ENCODE results near the gene LYPD1.
A peak's percentile ranks its signal among the peaks of the same experiment; 100 is the strongest.

LYPD1 gene

DNA sequence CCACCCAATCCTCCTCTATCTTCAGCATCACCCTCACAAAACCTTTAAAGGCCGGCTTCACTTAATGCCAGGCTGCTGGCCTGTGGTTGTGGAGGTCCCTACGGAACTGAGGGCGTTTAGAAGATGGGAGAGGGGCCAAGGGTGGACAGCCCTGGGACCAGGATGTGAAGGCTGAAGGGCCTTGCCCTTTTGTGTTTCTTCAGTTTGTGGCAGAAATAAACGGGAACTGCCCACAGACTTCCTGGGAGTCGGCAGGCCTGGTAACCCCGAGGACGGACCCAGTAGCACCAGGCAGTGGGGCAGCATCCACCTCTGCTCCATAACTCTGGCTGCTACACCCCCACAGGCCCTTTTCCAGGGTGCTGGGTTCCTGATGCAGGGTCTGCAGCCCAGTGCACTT is 51.3 kb downstream of the LYPD1 start:
- Histone ChIP-seq H3K9ac (ENCODE audit: low read depth, low read length, poor library complexity) (no peak overlapping the region), H3K4me1 (ENCODE audit: control insufficient read depth in 2 of 2, insufficient read depth in 1 of 2, low read depth in 1 of 2, low read length in 2 of 2) (peaks cover 0 to 6% of the 10 kb centered on the region in 2 donors), H3K79me1 (ENCODE audit: low read depth, low read length) (no peaks in the 10 kb centered on the region), H3K18ac (ENCODE audit: low read length) (peak overlapping the region; percentile 35), H3K9me3 (replicated peaks in 1 of 2; ENCODE audit: control insufficient read depth in 2 of 2, insufficient read depth in 1 of 2, low read depth in 1 of 2, low read length in 2 of 2) (no peaks in the 10 kb centered on the region), H3K23ac (ENCODE audit: low read depth, low read length, poor library complexity) (no peak overlapping the region), H3K27ac (replicated peaks; ENCODE audit: low read length) (no peak overlapping the region), H2BK120ac (ENCODE audit: low read depth, low read length) (peak overlapping the region; percentile 34), H4K91ac (ENCODE audit: low read depth, low read length, poor library complexity) (no peak overlapping the region), H3K4ac (ENCODE audit: low read length) (no peak overlapping the region), H2BK5ac (ENCODE audit: low read length) (no peak overlapping the region), H2BK15ac (ENCODE audit: low read length) (peak overlapping the region; percentile 20), H3K27me3 (ENCODE audit: control insufficient read depth in 3 of 3, insufficient read depth in 3 of 3, low read depth in 1 of 3, low read length in 3 of 3) (no peaks in the 10 kb centered on the region), H3K4me3 (ENCODE audit: low read length in 2 of 2) (no peak overlapping the region), H3K36me3 (replicated peaks in 1 of 2; ENCODE audit: control insufficient read depth in 2 of 2, insufficient read depth in 2 of 2, low read length in 2 of 2) (no peaks in the 10 kb centered on the region), H2AFZ (ENCODE audit: low read length) (peak overlapping the region; percentile 40), H3K4me2 (ENCODE audit: insufficient read depth, low read length, poor library complexity, severe bottlenecking) (no peak overlapping the region), H2BK12ac (ENCODE audit: low read length) (no peak overlapping the region), H2AK5ac (ENCODE audit: low read depth, low read length) (peak overlapping the region; percentile 34), H4K8ac (ENCODE audit: low read depth, low read length) (no peak overlapping the region), H3K14ac (ENCODE audit: low read length) (no peak overlapping the region)
- no peak for DNase-seq (ENCODE audit: low spot score)
- WGBS, 2 donors (ENCODE audit: extremely low coverage in 2 of 2, insufficient read length in 2 of 2, insufficient replicate concordance in 1 of 2): no CpG with 5 or more reads among the region's 7 CpGs

GRCh38 chr2:132617989-132618388 is 52.0 kb downstream of the LYPD1 start:
- no peak overlapping the region for H4K91ac ChIP-seq (ENCODE audit: low read depth, low read length, poor library complexity)
- H2BK12ac ChIP-seq (ENCODE audit: low read length): no peak overlapping the region
- H3K9me3 ChIP-seq (replicated peaks in 1 of 2; ENCODE audit: control insufficient read depth in 2 of 2, insufficient read depth in 1 of 2, low read depth in 1 of 2, low read length in 2 of 2): no peaks in the 10 kb centered on the region
- no peak overlapping the region for H2BK120ac ChIP-seq (ENCODE audit: low read depth, low read length)
- H3K4me2 ChIP-seq (ENCODE audit: insufficient read depth, low read length, poor library complexity, severe bottlenecking): no peak overlapping the region
- H3K27ac ChIP-seq (replicated peaks; ENCODE audit: low read length): no peak overlapping the region
- no peak overlapping the region for H4K8ac ChIP-seq (ENCODE audit: low read depth, low read length)
- no peak overlapping the region for H3K4ac ChIP-seq (ENCODE audit: low read length)
- peaks cover 0 to 6% of the 10 kb centered on the region in 2 donors for H3K4me1 ChIP-seq (ENCODE audit: control insufficient read depth in 2 of 2, insufficient read depth in 1 of 2, low read depth in 1 of 2, low read length in 2 of 2)
- H3K18ac ChIP-seq (ENCODE audit: low read length): no peak overlapping the region
- H2AK5ac ChIP-seq (ENCODE audit: low read depth, low read length): no peak overlapping the region
- no peak overlapping the region for H3K9ac ChIP-seq (ENCODE audit: low read depth, low read length, poor library complexity)
- H3K27me3 ChIP-seq (ENCODE audit: control insufficient read depth in 3 of 3, insufficient read depth in 3 of 3, low read depth in 1 of 3, low read length in 3 of 3): no peaks in the 10 kb centered on the region
- no peak overlapping the region for H2BK5ac ChIP-seq (ENCODE audit: low read length)
- no peaks in the 10 kb centered on the region for H3K36me3 ChIP-seq (replicated peaks in 1 of 2; ENCODE audit: control insufficient read depth in 2 of 2, insufficient read depth in 2 of 2, low read length in 2 of 2)
- no peak overlapping the region for H3K23ac ChIP-seq (ENCODE audit: low read depth, low read length, poor library complexity)
- peak overlapping the region; percentile 40 for H2AFZ ChIP-seq (ENCODE audit: low read length)
- H3K4me3 ChIP-seq (ENCODE audit: low read length in 2 of 2): no peak overlapping the region
- no peak for DNase-seq (ENCODE audit: low spot score)
- no CpG with 5 or more reads among the region's 3 CpGs for WGBS, 2 donors (ENCODE audit: extremely low coverage in 2 of 2, insufficient read length in 2 of 2, insufficient replicate concordance in 1 of 2)
- no peaks in the 10 kb centered on the region for H3K79me1 ChIP-seq (ENCODE audit: low read depth, low read length)
- H3K14ac ChIP-seq (ENCODE audit: low read length): no peak overlapping the region
- H2BK15ac ChIP-seq (ENCODE audit: low read length): no peak overlapping the region

GRCh38 chr2:132615329-132616085 is 54.5 kb downstream of the LYPD1 start:
- DNase-seq (ENCODE audit: low spot score): no peak
- no peak overlapping the region for H3K23ac ChIP-seq (ENCODE audit: low read depth, low read length, poor library complexity)
- no peaks in the 10 kb centered on the region for H3K79me1 ChIP-seq (ENCODE audit: low read depth, low read length)
- H3K36me3 ChIP-seq (replicated peaks in 1 of 2; ENCODE audit: control insufficient read depth in 2 of 2, insufficient read depth in 2 of 2, low read length in 2 of 2): no peaks in the 10 kb centered on the region
- no peaks in the 10 kb centered on the region for H3K27me3 ChIP-seq (ENCODE audit: control insufficient read depth in 3 of 3, insufficient read depth in 3 of 3, low read depth in 1 of 3, low read length in 3 of 3)
- no peak overlapping the region for H2BK120ac ChIP-seq (ENCODE audit: low read depth, low read length)
- H3K4ac ChIP-seq (ENCODE audit: low read length): no peak overlapping the region
- H3K4me3 ChIP-seq (ENCODE audit: low read length in 2 of 2): no peak overlapping the region
- no peak overlapping the region for H2BK12ac ChIP-seq (ENCODE audit: low read length)
- no peak overlapping the region for H2AFZ ChIP-seq (ENCODE audit: low read length)
- H2BK15ac ChIP-seq (ENCODE audit: low read length): no peak overlapping the region
- no peak overlapping the region for H3K9ac ChIP-seq (ENCODE audit: low read depth, low read length, poor library complexity)
- no CpG with 5 or more reads among the region's 5 CpGs for WGBS, 2 donors (ENCODE audit: extremely low coverage in 2 of 2, insufficient read length in 2 of 2, insufficient replicate concordance in 1 of 2)
- peaks cover 0 to 6% of the 10 kb centered on the region in 2 donors for H3K4me1 ChIP-seq (ENCODE audit: control insufficient read depth in 2 of 2, insufficient read depth in 1 of 2, low read depth in 1 of 2, low read length in 2 of 2)
- no peak overlapping the region for H2AK5ac ChIP-seq (ENCODE audit: low read depth, low read length)
- H4K91ac ChIP-seq (ENCODE audit: low read depth, low read length, poor library complexity): no peak overlapping the region
- H3K27ac ChIP-seq (replicated peaks; ENCODE audit: low read length): no peak overlapping the region
- H3K9me3 ChIP-seq (replicated peaks in 1 of 2; ENCODE audit: control insufficient read depth in 2 of 2, insufficient read depth in 1 of 2, low read depth in 1 of 2, low read length in 2 of 2): no peaks in the 10 kb centered on the region
- no peak overlapping the region for H2BK5ac ChIP-seq (ENCODE audit: low read length)
- peak overlapping the region; percentile 18 for H3K18ac ChIP-seq (ENCODE audit: low read length)
- no peak overlapping the region for H3K4me2 ChIP-seq (ENCODE audit: insufficient read depth, low read length, poor library complexity, severe bottlenecking)
- no peak overlapping the region for H4K8ac ChIP-seq (ENCODE audit: low read depth, low read length)
- no peak overlapping the region for H3K14ac ChIP-seq (ENCODE audit: low read length)

GRCh38 chr2:132611719-132612118 is 58.3 kb downstream of the LYPD1 start:
- no peak overlapping the region for H2AK5ac ChIP-seq (ENCODE audit: low read depth, low read length)
- H4K8ac ChIP-seq (ENCODE audit: low read depth, low read length): no peak overlapping the region
- no peaks in the 10 kb centered on the region for H3K36me3 ChIP-seq (replicated peaks in 1 of 2; ENCODE audit: control insufficient read depth in 2 of 2, insufficient read depth in 2 of 2, low read length in 2 of 2)
- H3K27ac ChIP-seq (replicated peaks; ENCODE audit: low read length): no peak overlapping the region
- peaks cover 2 to 12% of the 10 kb centered on the region in 2 donors for H3K4me1 ChIP-seq (ENCODE audit: control insufficient read depth in 2 of 2, insufficient read depth in 1 of 2, low read depth in 1 of 2, low read length in 2 of 2)
- no peaks in the 10 kb centered on the region for H3K79me1 ChIP-seq (ENCODE audit: low read depth, low read length)
- H3K23ac ChIP-seq (ENCODE audit: low read depth, low read length, poor library complexity): no peak overlapping the region
- no peak overlapping the region for H3K18ac ChIP-seq (ENCODE audit: low read length)
- H2AFZ ChIP-seq (ENCODE audit: low read length): no peak overlapping the region
- H2BK15ac ChIP-seq (ENCODE audit: low read length): no peak overlapping the region
- no peak overlapping the region for H2BK12ac ChIP-seq (ENCODE audit: low read length)
- no peak overlapping the region for H3K4ac ChIP-seq (ENCODE audit: low read length)
- H3K4me2 ChIP-seq (ENCODE audit: insufficient read depth, low read length, poor library complexity, severe bottlenecking): no peak overlapping the region
- H3K14ac ChIP-seq (ENCODE audit: low read length): no peak overlapping the region
- no peak overlapping the region for H3K9ac ChIP-seq (ENCODE audit: low read depth, low read length, poor library complexity)
- H3K9me3 ChIP-seq (replicated peaks in 1 of 2; ENCODE audit: control insufficient read depth in 2 of 2, insufficient read depth in 1 of 2, low read depth in 1 of 2, low read length in 2 of 2): no peaks in the 10 kb centered on the region
- no CpG with 5 or more reads among the region's 2 CpGs for WGBS, 2 donors (ENCODE audit: extremely low coverage in 2 of 2, insufficient read length in 2 of 2, insufficient replicate concordance in 1 of 2)
- no peak overlapping the region for H2BK120ac ChIP-seq (ENCODE audit: low read depth, low read length)
- DNase-seq (ENCODE audit: low spot score): no peak
- H4K91ac ChIP-seq (ENCODE audit: low read depth, low read length, poor library complexity): no peak overlapping the region
- H2BK5ac ChIP-seq (ENCODE audit: low read length): no peak overlapping the region
- no peaks in the 10 kb centered on the region for H3K27me3 ChIP-seq (ENCODE audit: control insufficient read depth in 3 of 3, insufficient read depth in 3 of 3, low read depth in 1 of 3, low read length in 3 of 3)
- H3K4me3 ChIP-seq (ENCODE audit: low read length in 2 of 2): no peak overlapping the region
